Hematopoietic multipotent progenitor cell treated with erythropoietin and hydrocortisone succinate and interleukin-3 and kit ligand, for 15 days (in vitro differentiated cells): ENCODE data around the gene PPRC1.
"Not testable (repeated sequence)": the region's sequence is repeated elsewhere in the genome, so short reads cannot be mapped to it uniquely, and the experiment has no call there.

Source experiments
- DNase-seq: peaks from one replicate; pipeline ENCODE4 v3.0.0-alpha.2; 2015; ENCODE audit warnings: low spot score

Gene PPRC1

DNA sequence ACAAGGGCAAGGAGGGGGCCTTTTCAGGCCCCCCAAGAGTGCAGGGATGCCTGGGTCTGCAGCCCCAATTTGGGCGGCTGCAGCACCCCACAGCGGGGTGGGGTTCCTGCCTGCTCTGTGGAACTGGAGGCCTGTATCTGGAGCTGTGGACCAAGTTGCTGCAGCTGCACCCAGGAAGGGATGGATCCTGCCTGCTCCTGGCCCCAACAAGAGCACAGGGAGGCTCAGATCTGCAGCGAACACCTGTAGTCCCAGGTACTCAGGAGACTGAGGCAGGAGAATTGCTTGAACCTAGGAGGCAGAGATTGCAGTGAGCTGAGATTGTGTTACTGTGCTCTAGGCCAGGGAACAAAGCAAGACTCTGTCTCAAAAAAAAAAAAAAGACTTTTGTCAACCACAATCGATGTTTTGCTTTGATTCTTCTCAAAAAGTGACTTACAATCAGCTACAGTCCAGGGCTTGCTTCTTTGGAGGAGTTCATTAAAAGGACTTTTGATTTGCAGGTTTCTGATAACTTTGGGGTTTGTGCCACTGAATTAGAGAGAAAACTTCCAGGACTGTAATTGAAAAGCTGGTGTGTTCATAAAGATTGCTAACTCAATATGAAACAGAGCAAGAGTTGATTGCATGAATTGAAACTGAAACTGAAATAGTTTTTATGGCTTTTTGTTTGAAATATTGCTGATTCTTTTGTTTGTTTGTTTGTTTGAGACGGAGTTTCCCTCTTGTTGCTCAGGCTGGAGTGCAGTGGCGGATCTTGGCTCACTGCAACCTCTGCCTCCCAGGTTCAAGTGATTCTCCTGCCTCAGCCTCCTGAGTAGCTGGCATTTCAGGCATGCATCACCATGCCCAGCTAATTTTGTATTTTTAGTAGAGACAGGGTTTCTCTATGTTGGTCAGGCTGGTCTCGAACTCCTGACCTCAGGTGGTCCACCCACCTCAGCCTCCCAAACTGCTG is 56.4 kb downstream of the PPRC1 start:
- DNase-seq: not testable (repeated sequence)

DNA sequence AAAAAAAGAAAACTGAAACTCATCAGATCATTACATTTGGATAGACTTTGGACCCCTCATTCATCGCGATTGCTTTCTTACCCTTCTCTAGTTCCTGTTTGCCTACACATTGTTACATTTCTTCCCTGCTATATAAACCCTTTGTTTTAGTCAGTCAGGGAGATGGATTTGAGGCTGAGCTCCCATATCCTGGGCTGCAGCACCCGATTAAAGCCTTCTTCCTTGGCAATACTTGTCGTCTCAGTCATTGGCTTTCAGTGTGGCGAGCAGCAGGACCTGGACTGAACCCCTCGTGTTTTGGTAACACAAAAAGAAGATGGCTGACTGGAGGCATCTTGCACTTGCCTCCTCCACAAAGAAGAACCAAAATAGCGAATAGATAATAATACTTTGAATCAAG is 59.1 kb downstream of the PPRC1 start:
- DNase-seq: no peak

DNA sequence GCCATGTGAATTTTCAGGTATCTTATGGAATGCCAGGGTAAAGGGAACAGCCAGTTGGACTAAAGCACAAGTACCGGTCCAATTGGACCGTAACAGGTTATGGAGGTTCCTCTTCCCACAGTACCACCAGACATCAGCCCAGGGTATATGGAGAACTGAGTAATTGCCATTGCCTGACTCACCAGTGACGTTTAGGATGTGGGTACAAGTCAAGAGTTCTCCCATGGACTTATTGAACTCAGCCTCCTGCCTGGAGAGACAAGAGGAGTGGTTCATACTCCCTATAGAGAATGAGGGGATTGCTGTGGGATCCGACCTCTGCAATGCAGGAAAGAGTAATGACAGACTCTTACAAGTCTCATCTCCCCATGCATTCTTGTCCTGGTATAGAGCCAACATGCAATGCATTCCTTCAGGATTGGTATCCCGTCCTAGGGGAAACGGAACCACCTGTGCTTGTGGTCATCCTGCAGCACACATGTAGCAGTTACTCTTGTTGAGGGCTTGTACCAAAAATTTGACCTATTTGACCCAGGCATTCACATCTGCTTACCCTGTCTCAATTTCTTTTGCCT is 62.5 kb downstream of the PPRC1 start:
- DNase-seq: no peak

DNA sequence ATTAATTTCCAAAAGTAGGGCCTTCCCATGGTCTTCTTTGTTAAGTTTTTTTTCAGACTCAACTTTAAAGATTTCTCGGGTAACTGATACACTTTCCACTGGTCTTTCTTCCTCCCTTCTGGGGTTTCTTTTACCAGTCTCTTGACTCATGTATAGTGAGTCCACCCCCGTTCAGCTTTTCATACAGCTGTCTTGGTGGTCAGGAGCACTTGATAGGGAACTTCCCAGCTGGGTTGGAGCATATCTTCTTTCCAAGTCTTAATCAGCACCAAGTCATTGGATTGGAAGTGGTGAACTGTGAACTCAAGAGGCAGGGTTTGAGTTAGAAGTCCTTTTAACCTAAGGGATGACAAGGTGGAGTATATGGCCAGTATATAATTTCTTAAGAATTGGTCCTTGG is 64.1 kb downstream of the PPRC1 start:
- no peak for DNase-seq

DNA sequence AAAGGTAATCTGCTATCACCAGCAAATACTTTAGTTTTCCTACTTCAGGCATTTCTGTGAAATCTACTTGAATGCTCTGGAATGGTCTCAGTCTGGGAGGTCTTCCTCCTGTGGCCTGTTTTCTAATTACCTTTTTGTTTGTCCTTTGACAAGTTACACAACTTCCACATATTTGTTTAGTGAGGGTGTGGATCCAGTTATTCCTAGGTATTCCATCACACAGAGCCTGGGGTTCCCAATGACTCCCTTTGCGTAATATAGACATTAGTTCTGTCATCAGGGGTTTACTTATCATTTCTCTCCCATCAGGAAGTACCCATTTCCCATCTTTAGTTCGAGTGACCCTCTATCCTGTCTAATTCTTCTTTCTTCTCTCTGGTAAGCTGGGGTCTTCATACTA is 65.2 kb downstream of the PPRC1 start:
- DNase-seq: no peak
